WTC11 (cell line): ENCODE measurements around the gene LPP. TPM values are rescaled to one million over a fixed set of nuclear protein-coding genes. Genes with fewer than 3 reads are reported as not detected.

Source experiments
- ATAC-seq: fragments of 200-7000 bp; cut with Tn5 transposase; 2 replicates; pipeline ENCODE4 v1.10.0; 2021; ENCODE audit warnings: mild to moderate bottlenecking, moderate library complexity
- CTCF ChIA-PET: fragments of 300-600 bp; sonication (Branson Sonifier 250); formaldehyde crosslinking; loops from one replicate; lab custom pipeline; 2021; ENCODE audit warnings: antibody characterized with exemption; lab: Charles Lee
- POLR2A ChIA-PET: fragments of 350-600 bp; sonication (Branson Sonifier 250); formaldehyde crosslinking; loops from one replicate; lab custom pipeline; 2021; ENCODE audit warnings: antibody characterized with exemption; lab: Charles Lee
- DNase-seq: peaks from one replicate; pipeline ENCODE4 v3.0.0; 2021; ENCODE audit warnings: low spot score
- H3K27ac Mint-ChIP-seq: 2 replicates; pipeline ENCODE4 v1.8.0; 2021; ENCODE audit warnings: mixed read lengths
- H3K27me3 Mint-ChIP-seq: 2 replicates; pipeline ENCODE4 v1.8.0; 2021; ENCODE audit warnings: low read depth, mild to moderate bottlenecking, moderate library complexity, mixed read lengths
- H3K36me3 Mint-ChIP-seq: 2 replicates; pipeline ENCODE4 v1.8.0; 2021; ENCODE audit warnings: mixed read lengths
- H3K4me1 Mint-ChIP-seq: 2 replicates; pipeline ENCODE4 v1.8.0; 2022; ENCODE audit warnings: mixed read lengths
- H3K4me3 Mint-ChIP-seq: 2 replicates; pipeline ENCODE4 v1.8.0; 2021; ENCODE audit warnings: mild to moderate bottlenecking, moderate library complexity, mixed read lengths
- H3K9me3 Mint-ChIP-seq: 2 replicates; pipeline ENCODE4 v1.8.0; 2021; ENCODE audit warnings: mixed read lengths
- FOXK1 ChIP-seq: sonication (generic); formaldehyde crosslinking; IDR thresholded peaks from 2 replicates; pipeline ENCODE4 v1.8.0; 2022; ENCODE audit warnings: mild to moderate bottlenecking, moderate library complexity, missing genetic modification reagents
- FOXP1 ChIP-seq: sonication (generic); formaldehyde crosslinking; IDR thresholded peaks from 2 replicates; pipeline ENCODE4 v1.8.0; 2022; ENCODE audit warnings: missing genetic modification reagents, mild to moderate bottlenecking, moderate library complexity, borderline replicate concordance
- HMGA2 ChIP-seq: fragments of 250-450 bp; sonication (Bioruptor Pico); IDR thresholded peaks from 2 replicates; pipeline ENCODE4 v1.4.0; 2021; ENCODE audit warnings: mild to moderate bottlenecking, moderate library complexity
- JAZF1 ChIP-seq: fragments of 250-450 bp; sonication (Bioruptor Pico); IDR thresholded peaks from 2 replicates; pipeline ENCODE4 v1.9.0; 2021; ENCODE audit warnings: moderate library complexity, mild to moderate bottlenecking, inconsistent platforms
- KAT7 ChIP-seq: sonication (generic); formaldehyde crosslinking; IDR thresholded peaks from 2 replicates; pipeline ENCODE4 v1.8.1; 2023; ENCODE audit warnings: missing genetic modification reagents, mild to moderate bottlenecking, borderline replicate concordance
- NFE2L1 ChIP-seq: sonication (generic); formaldehyde crosslinking; IDR thresholded peaks from 2 replicates; pipeline ENCODE4 v1.8.1; 2023; ENCODE audit warnings: missing genetic modification reagents
- NR1H2 ChIP-seq: sonication (generic); formaldehyde crosslinking; IDR thresholded peaks from 2 replicates; pipeline ENCODE4 v1.9.0; 2021; ENCODE audit warnings: mild to moderate bottlenecking, moderate library complexity, missing genetic modification reagents
- NR3C1 ChIP-seq: sonication (generic); formaldehyde crosslinking; conservative IDR thresholded peaks from 2 replicates; pipeline ENCODE4 v1.8.1; 2023; ENCODE audit warnings: low read depth, mild to moderate bottlenecking, missing genetic modification reagents
- SOX15 ChIP-seq: fragments of 250-450 bp; sonication (Bioruptor Pico); IDR thresholded peaks from 2 replicates; pipeline ENCODE4 v1.9.0; 2021; ENCODE audit warnings: mild to moderate bottlenecking
- TP53 ChIP-seq: sonication (generic); formaldehyde crosslinking; IDR thresholded peaks from 2 replicates; pipeline ENCODE4 v1.8.1; 2023; ENCODE audit warnings: mild to moderate bottlenecking, missing genetic modification reagents
- ZNF138 ChIP-seq: sonication (generic); formaldehyde crosslinking; conservative IDR thresholded peaks from 2 replicates; pipeline ENCODE4 v1.8.1; 2022; ENCODE audit warnings: mild to moderate bottlenecking, moderate library complexity, missing genetic modification reagents
- ZNF317 ChIP-seq: sonication (generic); formaldehyde crosslinking; IDR thresholded peaks from 2 replicates; pipeline ENCODE4 v1.8.1; 2023; ENCODE audit warnings: low read depth, mild to moderate bottlenecking, moderate library complexity, missing genetic modification reagents, borderline replicate concordance
- ZNF416 ChIP-seq: fragments of 250-450 bp; sonication (Bioruptor Pico); IDR thresholded peaks from 2 replicates; pipeline ENCODE4 v1.9.0; 2021; ENCODE audit warnings: mild to moderate bottlenecking, inconsistent platforms
- total RNA-seq: library from RNA; stranded (reverse); gene quantifications from 3 replicates; pipeline ENCODE4 v1.2.3, GENCODE V29; 2021
- TF ChIP-seq, protein P1 (sequence below): sonication (generic); formaldehyde crosslinking; IDR thresholded peaks from 2 replicates; pipeline ENCODE4 v1.8.1; 2023; ENCODE audit warnings: mild to moderate bottlenecking, missing genetic modification reagents
- TF ChIP-seq, protein P2 (sequence below): sonication (generic); formaldehyde crosslinking; IDR thresholded peaks from 2 replicates; pipeline ENCODE4 v1.8.1; 2022; ENCODE audit warnings: mild to moderate bottlenecking, missing genetic modification reagents, moderate library complexity, borderline replicate concordance
- TF ChIP-seq, protein P3 (sequence below): sonication (generic); formaldehyde crosslinking; conservative IDR thresholded peaks from 2 replicates; pipeline ENCODE4 v1.8.1; 2023; ENCODE audit warnings: mild to moderate bottlenecking, low read depth, missing genetic modification reagents, moderate library complexity
- TF ChIP-seq, protein P4 (sequence below): fragments of 250-450 bp; sonication (Bioruptor Pico); IDR thresholded peaks from 2 replicates; pipeline ENCODE4 v1.9.0; 2021; ENCODE audit warnings: moderate library complexity, mild to moderate bottlenecking, inconsistent platforms, borderline replicate concordance
- TF ChIP-seq, protein P5 (sequence below): sonication (generic); formaldehyde crosslinking; IDR thresholded peaks from 2 replicates; pipeline ENCODE4 v1.8.1; 2023; ENCODE audit warnings: mild to moderate bottlenecking, missing genetic modification reagents, moderate library complexity
- TF ChIP-seq, protein P6 (sequence below): fragments of 250-450 bp; sonication (Bioruptor Pico); IDR thresholded peaks from 2 replicates; pipeline ENCODE4 v1.9.0; 2021; ENCODE audit warnings: mild to moderate bottlenecking, borderline replicate concordance

Gene LPP
- total RNA-seq, 1 experiment from 2014 or later: 49.6 TPM

DNA sequence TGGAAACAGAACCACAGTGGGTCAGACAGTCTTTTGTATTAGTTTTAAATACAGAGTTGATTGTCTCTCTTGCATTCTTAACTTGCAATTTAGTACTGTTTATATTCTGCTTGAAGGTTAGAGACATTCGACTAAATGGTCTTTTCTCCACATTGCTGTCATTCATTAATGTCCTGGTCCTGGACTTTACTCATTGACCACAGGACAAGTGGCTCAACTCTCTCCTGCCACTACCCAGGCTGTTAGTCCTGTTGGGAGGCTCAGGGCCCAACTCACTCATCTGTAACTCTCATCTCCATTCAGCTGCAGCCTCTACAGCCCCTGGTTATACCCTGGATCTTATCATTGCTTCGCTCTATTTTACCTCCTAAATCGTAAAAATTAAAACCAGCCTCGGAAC, 427.4 kb downstream of the LPP start:
- H3K4me1 Mint-ChIP-seq: no peaks in the 10 kb centered on the region; the same call in 1 of the 2 replicates
- TF ChIP-seq JAZF1 (CRISPR knock-in tag): no peak
- TF ChIP-seq FOXP1: no peak
- TF ChIP-seq NR3C1 (CRISPR knock-in tag): no peak
- no peak for TF ChIP-seq NR1H2 (CRISPR knock-in tag)
- TF ChIP-seq KAT7 (CRISPR knock-in tag): no peak
- no peak for TF ChIP-seq ZNF416 (CRISPR knock-in tag)
- no peak for TF ChIP-seq ZNF138
- TF ChIP-seq, protein P1, sequence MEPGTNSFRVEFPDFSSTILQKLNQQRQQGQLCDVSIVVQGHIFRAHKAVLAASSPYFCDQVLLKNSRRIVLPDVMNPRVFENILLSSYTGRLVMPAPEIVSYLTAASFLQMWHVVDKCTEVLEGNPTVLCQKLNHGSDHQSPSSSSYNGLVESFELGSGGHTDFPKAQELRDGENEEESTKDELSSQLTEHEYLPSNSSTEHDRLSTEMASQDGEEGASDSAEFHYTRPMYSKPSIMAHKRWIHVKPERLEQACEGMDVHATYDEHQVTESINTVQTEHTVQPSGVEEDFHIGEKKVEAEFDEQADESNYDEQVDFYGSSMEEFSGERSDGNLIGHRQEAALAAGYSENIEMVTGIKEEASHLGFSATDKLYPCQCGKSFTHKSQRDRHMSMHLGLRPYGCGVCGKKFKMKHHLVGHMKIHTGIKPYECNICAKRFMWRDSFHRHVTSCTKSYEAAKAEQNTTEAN (CRISPR knock-in tag): no peak
- no peak for TF ChIP-seq HMGA2
- no peak for TF ChIP-seq NFE2L1 (CRISPR knock-in tag)
- TF ChIP-seq, protein P2, sequence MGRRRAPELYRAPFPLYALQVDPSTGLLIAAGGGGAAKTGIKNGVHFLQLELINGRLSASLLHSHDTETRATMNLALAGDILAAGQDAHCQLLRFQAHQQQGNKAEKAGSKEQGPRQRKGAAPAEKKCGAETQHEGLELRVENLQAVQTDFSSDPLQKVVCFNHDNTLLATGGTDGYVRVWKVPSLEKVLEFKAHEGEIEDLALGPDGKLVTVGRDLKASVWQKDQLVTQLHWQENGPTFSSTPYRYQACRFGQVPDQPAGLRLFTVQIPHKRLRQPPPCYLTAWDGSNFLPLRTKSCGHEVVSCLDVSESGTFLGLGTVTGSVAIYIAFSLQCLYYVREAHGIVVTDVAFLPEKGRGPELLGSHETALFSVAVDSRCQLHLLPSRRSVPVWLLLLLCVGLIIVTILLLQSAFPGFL (CRISPR knock-in tag): no peak
- no peak for TF ChIP-seq SOX15 (CRISPR knock-in tag)
- TF ChIP-seq ZNF317 (CRISPR knock-in tag): no peak
- no peak for TF ChIP-seq FOXK1 (CRISPR knock-in tag)
- ChIA-PET POLR2A (no interaction called here), CTCF (no interaction called here)
- H3K9me3 Mint-ChIP-seq: no peaks in the 10 kb centered on the region
- no peak overlapping the region for H3K27ac Mint-ChIP-seq
- no peaks in the 10 kb centered on the region for H3K36me3 Mint-ChIP-seq
- no peaks in the 10 kb centered on the region for H3K27me3 Mint-ChIP-seq
- no peak overlapping the region for H3K4me3 Mint-ChIP-seq
- no peak for DNase-seq
- no peak for ATAC-seq

DNA sequence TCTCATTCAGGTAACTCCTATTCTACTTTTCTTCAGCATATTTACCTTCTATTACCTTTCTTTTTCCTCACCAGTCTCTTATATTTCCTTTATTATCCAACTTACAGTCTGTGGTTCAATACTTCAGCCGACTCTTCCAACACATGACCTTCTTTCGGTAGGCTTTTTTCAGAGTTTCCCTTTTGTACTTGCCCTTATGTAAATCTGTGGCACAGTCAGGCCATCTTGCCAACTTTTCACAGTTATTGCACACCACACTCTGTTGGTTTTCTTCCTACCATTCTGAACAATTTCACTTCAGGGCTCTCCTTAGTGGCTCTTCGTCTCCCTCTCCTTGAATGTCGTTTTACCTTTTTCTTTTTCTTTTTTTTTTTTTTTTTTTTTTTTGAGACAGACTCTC, 427.8 kb downstream of the LPP start:
- Mint-ChIP-seq H3K36me3 (no peaks in the 10 kb centered on the region), H3K9me3 (no peaks in the 10 kb centered on the region), H3K27me3 (no peaks in the 10 kb centered on the region), H3K4me1 (no peaks in the 10 kb centered on the region; the same call in 1 of the 2 replicates), H3K4me3 (no peak overlapping the region), H3K27ac (no peak overlapping the region)
- ChIA-PET CTCF (no interaction called here), POLR2A (no interaction called here)
- ATAC-seq (no peak), DNase-seq (no peak)
- no peak for TF ChIP-seq FOXK1 (CRISPR knock-in tag)
- TF ChIP-seq TP53: no peak
- TF ChIP-seq, protein P3, sequence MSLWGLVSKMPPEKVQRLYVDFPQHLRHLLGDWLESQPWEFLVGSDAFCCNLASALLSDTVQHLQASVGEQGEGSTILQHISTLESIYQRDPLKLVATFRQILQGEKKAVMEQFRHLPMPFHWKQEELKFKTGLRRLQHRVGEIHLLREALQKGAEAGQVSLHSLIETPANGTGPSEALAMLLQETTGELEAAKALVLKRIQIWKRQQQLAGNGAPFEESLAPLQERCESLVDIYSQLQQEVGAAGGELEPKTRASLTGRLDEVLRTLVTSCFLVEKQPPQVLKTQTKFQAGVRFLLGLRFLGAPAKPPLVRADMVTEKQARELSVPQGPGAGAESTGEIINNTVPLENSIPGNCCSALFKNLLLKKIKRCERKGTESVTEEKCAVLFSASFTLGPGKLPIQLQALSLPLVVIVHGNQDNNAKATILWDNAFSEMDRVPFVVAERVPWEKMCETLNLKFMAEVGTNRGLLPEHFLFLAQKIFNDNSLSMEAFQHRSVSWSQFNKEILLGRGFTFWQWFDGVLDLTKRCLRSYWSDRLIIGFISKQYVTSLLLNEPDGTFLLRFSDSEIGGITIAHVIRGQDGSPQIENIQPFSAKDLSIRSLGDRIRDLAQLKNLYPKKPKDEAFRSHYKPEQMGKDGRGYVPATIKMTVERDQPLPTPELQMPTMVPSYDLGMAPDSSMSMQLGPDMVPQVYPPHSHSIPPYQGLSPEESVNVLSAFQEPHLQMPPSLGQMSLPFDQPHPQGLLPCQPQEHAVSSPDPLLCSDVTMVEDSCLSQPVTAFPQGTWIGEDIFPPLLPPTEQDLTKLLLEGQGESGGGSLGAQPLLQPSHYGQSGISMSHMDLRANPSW (CRISPR knock-in tag): no peak
- TF ChIP-seq, protein P4, sequence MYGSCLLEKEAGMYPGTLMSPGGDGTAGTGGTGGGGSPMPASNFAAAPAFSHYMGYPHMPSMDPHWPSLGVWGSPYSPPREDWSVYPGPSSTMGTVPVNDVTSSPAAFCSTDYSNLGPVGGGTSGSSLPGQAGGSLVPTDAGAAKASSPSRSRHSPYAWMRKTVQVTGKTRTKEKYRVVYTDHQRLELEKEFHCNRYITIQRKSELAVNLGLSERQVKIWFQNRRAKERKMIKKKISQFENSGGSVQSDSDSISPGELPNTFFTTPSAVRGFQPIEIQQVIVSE: no peak
- TF ChIP-seq, protein P5, sequence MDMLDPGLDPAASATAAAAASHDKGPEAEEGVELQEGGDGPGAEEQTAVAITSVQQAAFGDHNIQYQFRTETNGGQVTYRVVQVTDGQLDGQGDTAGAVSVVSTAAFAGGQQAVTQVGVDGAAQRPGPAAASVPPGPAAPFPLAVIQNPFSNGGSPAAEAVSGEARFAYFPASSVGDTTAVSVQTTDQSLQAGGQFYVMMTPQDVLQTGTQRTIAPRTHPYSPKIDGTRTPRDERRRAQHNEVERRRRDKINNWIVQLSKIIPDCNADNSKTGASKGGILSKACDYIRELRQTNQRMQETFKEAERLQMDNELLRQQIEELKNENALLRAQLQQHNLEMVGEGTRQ (CRISPR knock-in tag): no peak
- TF ChIP-seq, protein P6, sequence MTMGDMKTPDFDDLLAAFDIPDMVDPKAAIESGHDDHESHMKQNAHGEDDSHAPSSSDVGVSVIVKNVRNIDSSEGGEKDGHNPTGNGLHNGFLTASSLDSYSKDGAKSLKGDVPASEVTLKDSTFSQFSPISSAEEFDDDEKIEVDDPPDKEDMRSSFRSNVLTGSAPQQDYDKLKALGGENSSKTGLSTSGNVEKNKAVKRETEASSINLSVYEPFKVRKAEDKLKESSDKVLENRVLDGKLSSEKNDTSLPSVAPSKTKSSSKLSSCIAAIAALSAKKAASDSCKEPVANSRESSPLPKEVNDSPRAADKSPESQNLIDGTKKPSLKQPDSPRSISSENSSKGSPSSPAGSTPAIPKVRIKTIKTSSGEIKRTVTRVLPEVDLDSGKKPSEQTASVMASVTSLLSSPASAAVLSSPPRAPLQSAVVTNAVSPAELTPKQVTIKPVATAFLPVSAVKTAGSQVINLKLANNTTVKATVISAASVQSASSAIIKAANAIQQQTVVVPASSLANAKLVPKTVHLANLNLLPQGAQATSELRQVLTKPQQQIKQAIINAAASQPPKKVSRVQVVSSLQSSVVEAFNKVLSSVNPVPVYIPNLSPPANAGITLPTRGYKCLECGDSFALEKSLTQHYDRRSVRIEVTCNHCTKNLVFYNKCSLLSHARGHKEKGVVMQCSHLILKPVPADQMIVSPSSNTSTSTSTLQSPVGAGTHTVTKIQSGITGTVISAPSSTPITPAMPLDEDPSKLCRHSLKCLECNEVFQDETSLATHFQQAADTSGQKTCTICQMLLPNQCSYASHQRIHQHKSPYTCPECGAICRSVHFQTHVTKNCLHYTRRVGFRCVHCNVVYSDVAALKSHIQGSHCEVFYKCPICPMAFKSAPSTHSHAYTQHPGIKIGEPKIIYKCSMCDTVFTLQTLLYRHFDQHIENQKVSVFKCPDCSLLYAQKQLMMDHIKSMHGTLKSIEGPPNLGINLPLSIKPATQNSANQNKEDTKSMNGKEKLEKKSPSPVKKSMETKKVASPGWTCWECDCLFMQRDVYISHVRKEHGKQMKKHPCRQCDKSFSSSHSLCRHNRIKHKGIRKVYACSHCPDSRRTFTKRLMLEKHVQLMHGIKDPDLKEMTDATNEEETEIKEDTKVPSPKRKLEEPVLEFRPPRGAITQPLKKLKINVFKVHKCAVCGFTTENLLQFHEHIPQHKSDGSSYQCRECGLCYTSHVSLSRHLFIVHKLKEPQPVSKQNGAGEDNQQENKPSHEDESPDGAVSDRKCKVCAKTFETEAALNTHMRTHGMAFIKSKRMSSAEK (CRISPR knock-in tag): no peak
